Stimulated activated naive CD8-positive, alpha-beta T cell treated with anti-CD3 and anti-CD28 coated beads, Interleukin-15, amount 100 ng/mL, for 72 hours (primary cell): ENCODE results near the gene HDDC3.
"Not testable (repeated sequence)": the region's sequence is repeated elsewhere in the genome, so short reads cannot be mapped to it uniquely, and the experiment has no call there.

ENCODE experiments used
- ATAC-seq: fragments of 150-1000 bp; cut with Tn5 transposase; 2 replicates; pipeline ENCODE4 v1.10.0; 2021; ENCODE audit warnings: mild to moderate bottlenecking, moderate library complexity
- DNase-seq, 2 donors: peaks; one replicate each; pipeline ENCODE4 v3.0.0; 2021 to 2022
- H3K27ac Mint-ChIP-seq, 2 donors: one replicate each; pipeline ENCODE4 v1.8.0; 2022; ENCODE audit warnings: mild to moderate bottlenecking in 2 of 2, mixed read lengths in 2 of 2, moderate library complexity in 2 of 2
- H3K27me3 Mint-ChIP-seq: one replicate; pipeline ENCODE4 v1.8.0; 2022; ENCODE audit warnings: mixed read lengths
- H3K4me1 Mint-ChIP-seq: one replicate; pipeline ENCODE4 v1.8.0; 2022; ENCODE audit warnings: mild to moderate bottlenecking, mixed read lengths
- H3K4me3 Mint-ChIP-seq, 2 donors: one replicate each; pipeline ENCODE4 v1.8.0; 2022; ENCODE audit warnings: mild to moderate bottlenecking in 2 of 2, mixed read lengths in 2 of 2, moderate library complexity in 1 of 2
- H3K9me3 Mint-ChIP-seq, 2 donors: one replicate each; pipeline ENCODE4 v1.8.0; 2022; ENCODE audit warnings: mixed read lengths in 2 of 2

The HDDC3 gene

GRCh38 chr15:90924375-90924774, 8.0 kb downstream of the HDDC3 start:
- DNase-seq: peak in 1 of 2 donors; percentile 40
- peak; percentile 87 for ATAC-seq
- H3K9me3 Mint-ChIP-seq: no peaks in the 10 kb centered on the region
- H3K4me1 Mint-ChIP-seq: peaks cover 16% of the 10 kb centered on the region
- no peak overlapping the region for H3K4me3 Mint-ChIP-seq
- no peaks in the 10 kb centered on the region for H3K27me3 Mint-ChIP-seq
- H3K27ac Mint-ChIP-seq: no peak overlapping the region

GRCh38 chr15:90922712-90923322, 9.5 kb downstream of the HDDC3 start:
- not testable (repeated sequence) for H3K27me3 Mint-ChIP-seq, H3K4me3 Mint-ChIP-seq, H3K9me3 Mint-ChIP-seq
- peak; percentile 85 for ATAC-seq
- Mint-ChIP-seq H3K4me1 (peaks cover 10% of the 10 kb centered on the region), H3K27ac (peak overlapping the region in 1 of 2 donors; percentile 50)
- DNase-seq: peak in 1 of 2 donors; percentile 34

- Mint-ChIP-seq H3K27me3 (no peaks in the 10 kb centered on the region), H3K27ac (no peak overlapping the region), H3K9me3 (no peaks in the 10 kb centered on the region), H3K4me3 (no peak overlapping the region), H3K4me1 (peaks cover 10% of the 10 kb centered on the region)
- DNase-seq (no peak), ATAC-seq (no peak)
Measured at GRCh38 chr15:90921887-90922286, 10.5 kb downstream of the HDDC3 start.

- Mint-ChIP-seq H3K4me1 (peaks cover 9% of the 10 kb centered on the region), H3K27me3 (no peaks in the 10 kb centered on the region), H3K4me3 (no peak overlapping the region), H3K27ac (no peak overlapping the region), H3K9me3 (no peaks in the 10 kb centered on the region)
- DNase-seq (no peak), ATAC-seq (no peak)
Measured at GRCh38 chr15:90918835-90919234, 13.5 kb downstream of the HDDC3 start.

- peaks cover 8% of the 10 kb centered on the region for H3K4me1 Mint-ChIP-seq
- H3K4me3 Mint-ChIP-seq: no peak overlapping the region
- no peaks in the 10 kb centered on the region for H3K9me3 Mint-ChIP-seq
- no peaks in the 10 kb centered on the region for H3K27me3 Mint-ChIP-seq
- ATAC-seq: no peak
- H3K27ac Mint-ChIP-seq: peak overlapping the region in 1 of 2 donors; percentile 9
- DNase-seq: no peak
Measured at GRCh38 chr15:90918034-90918788, 14.1 kb downstream of the HDDC3 start.

- Mint-ChIP-seq H3K27ac (no peak overlapping the region), H3K9me3 (no peaks in the 10 kb centered on the region), H3K4me3 (no peak overlapping the region), H3K4me1 (peaks cover 8% of the 10 kb centered on the region), H3K27me3 (no peaks in the 10 kb centered on the region)
- ATAC-seq: no peak
- DNase-seq: no peak
Measured at GRCh38 chr15:90917569-90917968, 14.8 kb downstream of the HDDC3 start.

GRCh38 chr15:90916461-90916860, 15.9 kb downstream of the HDDC3 start:
- Mint-ChIP-seq H3K27ac (no peak overlapping the region), H3K27me3 (no peaks in the 10 kb centered on the region), H3K4me3 (no peak overlapping the region), H3K9me3 (no peaks in the 10 kb centered on the region), H3K4me1 (peaks cover 8% of the 10 kb centered on the region)
- DNase-seq: no peak
- ATAC-seq: no peak

- peak overlapping the region in 1 of 2 donors; percentile 11 for H3K27ac Mint-ChIP-seq
- no peaks in the 10 kb centered on the region for H3K27me3 Mint-ChIP-seq
- H3K9me3 Mint-ChIP-seq: no peaks in the 10 kb centered on the region
- DNase-seq (no peak), ATAC-seq (no peak)
- H3K4me1 Mint-ChIP-seq: peaks cover 8% of the 10 kb centered on the region
- no peak overlapping the region for H3K4me3 Mint-ChIP-seq
Measured at GRCh38 chr15:90915808-90916440, 16.4 kb downstream of the HDDC3 start.

GRCh38 chr15:90915216-90915807, 17.0 kb downstream of the HDDC3 start:
- Mint-ChIP-seq H3K4me1 (peaks cover 8% of the 10 kb centered on the region), H3K27ac (peak overlapping the region in 1 of 2 donors; percentile 11), H3K27me3 (no peaks in the 10 kb centered on the region), H3K4me3 (no peak overlapping the region), H3K9me3 (no peaks in the 10 kb centered on the region)
- DNase-seq (no peak), ATAC-seq (no peak)

- H3K4me3 Mint-ChIP-seq: no peak overlapping the region
Measured at GRCh38 chr15:90914305-90915080, 17.9 kb downstream of the HDDC3 start.

GRCh38 chr15:90913398-90913944, 18.9 kb downstream of the HDDC3 start:
- H3K27me3 Mint-ChIP-seq: no peaks in the 10 kb centered on the region
- no peak overlapping the region for H3K4me3 Mint-ChIP-seq
- H3K4me1 Mint-ChIP-seq: peaks cover 8% of the 10 kb centered on the region
- ATAC-seq: no peak
- H3K27ac Mint-ChIP-seq: no peak overlapping the region
- H3K9me3 Mint-ChIP-seq: no peaks in the 10 kb centered on the region
- no peak for DNase-seq

More at GRCh38 chr15:90914305-90915080, 17.9 kb downstream of the HDDC3 start:
- Mint-ChIP-seq H3K27me3 (no peaks in the 10 kb centered on the region), H3K9me3 (no peaks in the 10 kb centered on the region), H3K27ac (no peak overlapping the region), H3K4me1 (peaks cover 8% of the 10 kb centered on the region)
- no peak for DNase-seq
- no peak for ATAC-seq

GRCh38 chr15:90912770-90913075, 19.6 kb downstream of the HDDC3 start:
- Mint-ChIP-seq H3K9me3 (no peaks in the 10 kb centered on the region), H3K4me3 (no peak overlapping the region), H3K4me1 (peaks cover 8% of the 10 kb centered on the region), H3K27ac (peak overlapping the region in 1 of 2 donors; percentile 85), H3K27me3 (no peaks in the 10 kb centered on the region)
- DNase-seq: no peak
- no peak for ATAC-seq

- Mint-ChIP-seq H3K27me3 (no peaks in the 10 kb centered on the region), H3K9me3 (no peaks in the 10 kb centered on the region), H3K4me3 (no peak overlapping the region), H3K4me1 (peaks cover 8% of the 10 kb centered on the region), H3K27ac (no peak overlapping the region)
- no peak for ATAC-seq
- no peak for DNase-seq
Measured at GRCh38 chr15:90911906-90912769, 20.2 kb downstream of the HDDC3 start.

- no peaks in the 10 kb centered on the region for H3K9me3 Mint-ChIP-seq
- H3K27me3 Mint-ChIP-seq: no peaks in the 10 kb centered on the region
- ATAC-seq (no peak), DNase-seq (no peak)
- H3K4me3 Mint-ChIP-seq: no peak overlapping the region
- H3K27ac Mint-ChIP-seq: no peak overlapping the region
- H3K4me1 Mint-ChIP-seq: peaks cover 8% of the 10 kb centered on the region
Measured at GRCh38 chr15:90911302-90911623, 21.1 kb downstream of the HDDC3 start.
